DND-41 (cell line): ENCODE measurements around the gene GABBR1.

Experiments
- ATAC-seq: fragments of 200-7000 bp; cut with Tn5 transposase; 3 replicates; pipeline ENCODE4 v1.9.1; 2021; ENCODE audit warnings: low read depth; ENCODE audit not compliant: insufficient read depth
- DNase-seq: peaks from one replicate; pipeline ENCODE4 v3.0.0-alpha.2; 2020
- H2AFZ ChIP-seq: 2 replicates; pipeline ENCODE4 v1.6.0; 2012; ENCODE audit warnings: low read depth, low read length
- H3K27ac ChIP-seq: 2 replicates; pipeline ENCODE4 v1.5.1; 2012; ENCODE audit warnings: low read length, inconsistent platforms
- H3K27me3 ChIP-seq: fragments of 200-600 bp; sonication (generic); 2 replicates; pipeline ENCODE4 v1.6.0; 2012; ENCODE audit warnings: low read length, mild to moderate bottlenecking, inconsistent platforms; ENCODE audit not compliant: insufficient read depth, poor library complexity
- H3K36me3 ChIP-seq: 2 replicates; pipeline ENCODE4 v1.5.1; 2012; ENCODE audit warnings: low read length, inconsistent platforms; ENCODE audit not compliant: insufficient read depth
- H3K4me1 ChIP-seq: 2 replicates; pipeline ENCODE4 v1.5.1; 2012; ENCODE audit warnings: mild to moderate bottlenecking, low read length; ENCODE audit not compliant: insufficient read depth
- H3K4me2 ChIP-seq: 2 replicates; pipeline ENCODE4 v1.6.0; 2012; ENCODE audit warnings: mild to moderate bottlenecking, moderate library complexity, low read length, inconsistent platforms; ENCODE audit not compliant: insufficient read depth
- H3K4me3 ChIP-seq, 2 experiments: fragments of 200-600 bp in 1 of 2; shearing (Covaris generic) in 1 of 2; 2 replicates each; pipeline ENCODE4 v1.5.1; 2012 to 2016; ENCODE audit warnings: inconsistent platforms in 2 of 2, low read length in 2 of 2, mild to moderate bottlenecking in 2 of 2, low read depth in 1 of 2, moderate library complexity in 1 of 2
- H3K79me2 ChIP-seq: 2 replicates; pipeline ENCODE4 v1.6.0; 2012; ENCODE audit warnings: low read length, inconsistent platforms; ENCODE audit not compliant: insufficient read depth
- H3K9ac ChIP-seq: 2 replicates; pipeline ENCODE4 v1.6.0; 2012; ENCODE audit warnings: low read depth, mild to moderate bottlenecking, inconsistent platforms, low read length, moderate library complexity
- H3K9me3 ChIP-seq: 2 replicates; pipeline ENCODE4 v1.5.1; 2012; ENCODE audit warnings: low read length, moderate library complexity, mild to moderate bottlenecking, inconsistent platforms; ENCODE audit not compliant: insufficient read depth, severe bottlenecking
- H4K20me1 ChIP-seq: 2 replicates; pipeline ENCODE4 v1.6.0; 2012; ENCODE audit warnings: low read length; ENCODE audit not compliant: insufficient read depth
- CTCF ChIP-seq: IDR thresholded peaks from 2 replicates; pipeline ENCODE4 v1.5.1; 2012; ENCODE audit warnings: borderline replicate concordance, low read length, moderate library complexity, mild to moderate bottlenecking; ENCODE audit not compliant: poor library complexity, severe bottlenecking; ENCODE audit errors: extremely low read depth
- EZH2 ChIP-seq: IDR thresholded peaks from 3 replicates; pipeline ENCODE4 v1.6.1; 2012; ENCODE audit warnings: borderline replicate concordance, low read depth, mild to moderate bottlenecking, moderate library complexity, low read length, inconsistent platforms; ENCODE audit not compliant: severe bottlenecking

GABBR1 gene

GRCh38 chr6:29558439-29559079 is 74.4 kb downstream of the GABBR1 start:
- H3K4me2 ChIP-seq: no peak overlapping the region
- no peak for ATAC-seq
- no peaks in the 10 kb centered on the region for H3K9me3 ChIP-seq
- H3K36me3 ChIP-seq: no peaks in the 10 kb centered on the region
- no peaks in the 10 kb centered on the region for H3K79me2 ChIP-seq
- no peak overlapping the region for H3K9ac ChIP-seq
- DNase-seq: no peak
- no peaks in the 10 kb centered on the region for H4K20me1 ChIP-seq
- peaks cover 4% of the 10 kb centered on the region for H3K27me3 ChIP-seq
- TF ChIP-seq CTCF (no peak), EZH2 (no peak)
- H3K4me3 ChIP-seq: no peak overlapping the region
- no peak overlapping the region for H2AFZ ChIP-seq
- no peak overlapping the region for H3K27ac ChIP-seq
- no peaks in the 10 kb centered on the region for H3K4me1 ChIP-seq

GRCh38 chr6:29557320-29557719 is 75.7 kb downstream of the GABBR1 start:
- no peaks in the 10 kb centered on the region for H4K20me1 ChIP-seq
- H3K27me3 ChIP-seq: peaks cover 4% of the 10 kb centered on the region
- H3K9me3 ChIP-seq: no peaks in the 10 kb centered on the region
- TF ChIP-seq EZH2: no peak
- TF ChIP-seq CTCF: no peak
- H3K79me2 ChIP-seq: no peaks in the 10 kb centered on the region
- H2AFZ ChIP-seq: no peak overlapping the region
- H3K4me2 ChIP-seq: no peak overlapping the region
- H3K27ac ChIP-seq: no peak overlapping the region
- no peak overlapping the region for H3K4me3 ChIP-seq
- H3K36me3 ChIP-seq: no peaks in the 10 kb centered on the region
- H3K9ac ChIP-seq: no peak overlapping the region
- H3K4me1 ChIP-seq: no peaks in the 10 kb centered on the region
- ATAC-seq (no peak), DNase-seq (no peak)

GRCh38 chr6:29554764-29555163 is 78.2 kb downstream of the GABBR1 start:
- no peak for DNase-seq
- Histone ChIP-seq H3K79me2 (no peaks in the 10 kb centered on the region), H3K9me3 (no peaks in the 10 kb centered on the region), H3K4me1 (no peaks in the 10 kb centered on the region), H4K20me1 (no peaks in the 10 kb centered on the region), H3K9ac (no peak overlapping the region), H3K27me3 (peaks cover 8% of the 10 kb centered on the region), H3K27ac (no peak overlapping the region), H3K4me2 (no peak overlapping the region), H3K36me3 (no peaks in the 10 kb centered on the region), H3K4me3 (no peak overlapping the region), H2AFZ (no peak overlapping the region)
- ATAC-seq: no peak
- TF ChIP-seq CTCF: no peak
- TF ChIP-seq EZH2: no peak
